Hypothalamus (tissue), 51 donors: Measurements from ENCODE around the gene GIPC3.

Experiments used
- DNase-seq, 51 donors: peaks; one replicate each; lab custom pipeline; 2025; lab: John Stamatoyannopoulos, UW

The GIPC3 gene

DNA sequence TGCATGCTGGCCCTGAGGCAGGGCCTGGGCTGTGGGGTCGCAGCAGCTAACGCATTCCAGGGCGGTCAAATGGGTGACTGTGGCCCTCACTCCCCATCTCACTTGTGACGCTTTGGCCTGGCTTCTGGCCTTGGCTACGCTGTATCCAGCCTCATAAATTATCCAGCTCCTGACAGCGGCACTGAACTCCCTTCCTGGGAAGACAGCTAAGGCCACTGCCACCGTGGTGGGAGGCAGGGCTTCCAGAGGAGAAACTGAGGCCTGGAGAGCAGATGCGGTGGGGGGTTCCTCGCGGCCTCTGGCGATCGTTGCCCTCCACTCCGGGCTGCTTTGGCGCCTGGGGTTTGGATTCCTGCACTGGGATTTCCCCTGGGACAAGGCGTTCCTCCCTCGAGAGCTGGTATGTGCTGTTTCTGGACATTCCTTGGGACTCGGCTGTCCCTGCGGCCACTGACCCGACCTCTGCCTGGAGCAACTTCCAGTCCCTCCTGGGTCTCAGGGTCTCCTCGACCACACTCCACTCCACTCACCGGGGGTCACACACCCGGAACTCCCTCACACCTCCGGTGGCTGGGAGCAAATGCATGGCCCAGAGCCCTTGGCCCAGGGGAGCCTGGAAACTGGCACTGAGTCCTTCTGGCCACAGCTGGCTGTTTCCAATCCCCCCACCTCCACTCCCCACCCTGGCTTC lies 18.0 kb downstream of the GIPC3 start:
- no peak for DNase-seq

DNA sequence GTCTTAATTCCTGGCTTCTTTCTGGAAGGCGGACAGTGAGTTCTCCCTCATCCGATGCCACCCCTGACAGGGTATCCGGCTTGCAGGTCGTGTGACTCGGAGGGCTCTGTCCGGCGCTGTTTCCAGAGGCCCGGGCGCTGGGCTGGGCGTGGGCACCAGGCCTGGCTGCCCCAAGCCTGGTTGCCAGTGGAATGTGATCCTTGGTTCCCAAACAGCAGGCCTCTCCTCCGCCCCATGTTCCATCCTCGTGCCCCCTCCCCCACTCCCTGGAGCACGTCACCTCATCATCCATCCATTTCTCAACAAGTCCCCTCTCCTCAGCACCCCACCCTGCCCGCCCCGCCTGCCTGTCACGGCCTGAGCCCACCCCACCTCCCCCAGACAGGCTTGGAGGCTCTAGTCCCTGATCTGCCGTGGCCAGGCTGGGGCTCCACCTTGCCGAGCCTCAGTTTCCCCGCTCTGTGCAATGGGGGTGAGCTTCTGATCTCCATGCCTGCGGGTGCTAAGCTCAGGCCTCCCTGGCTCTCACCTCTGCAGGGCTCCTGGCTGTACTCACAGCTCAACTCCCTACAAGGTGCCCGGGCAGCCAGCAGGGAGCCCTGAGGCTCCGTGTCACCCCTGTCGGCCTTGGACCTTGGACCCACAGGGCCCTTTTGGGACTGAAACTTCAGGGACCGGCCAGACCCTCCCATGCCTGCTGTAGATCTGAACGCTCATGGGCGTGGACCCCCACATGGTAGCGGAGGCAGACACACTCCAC lies 19.1 kb downstream of the GIPC3 start:
- DNase-seq = no peak

DNA sequence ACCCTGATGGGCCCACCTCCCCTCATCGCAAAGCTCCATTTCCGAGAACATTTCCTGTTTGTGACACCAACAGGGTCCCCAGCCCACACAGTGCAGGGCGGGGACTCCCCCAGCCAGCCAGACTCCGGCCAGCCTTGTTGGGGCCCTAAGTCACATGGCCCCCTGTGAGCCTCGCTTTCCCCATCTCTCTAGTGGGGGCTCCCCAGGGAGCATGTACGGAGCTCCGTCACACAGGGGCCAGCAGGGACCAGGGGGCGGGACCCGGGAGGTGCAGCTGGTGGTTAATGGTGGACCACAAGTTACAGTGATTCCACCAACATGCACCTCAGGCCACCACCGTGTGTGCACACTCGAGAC lies 19.7 kb downstream of the GIPC3 start:
- DNase-seq = no peak

DNA sequence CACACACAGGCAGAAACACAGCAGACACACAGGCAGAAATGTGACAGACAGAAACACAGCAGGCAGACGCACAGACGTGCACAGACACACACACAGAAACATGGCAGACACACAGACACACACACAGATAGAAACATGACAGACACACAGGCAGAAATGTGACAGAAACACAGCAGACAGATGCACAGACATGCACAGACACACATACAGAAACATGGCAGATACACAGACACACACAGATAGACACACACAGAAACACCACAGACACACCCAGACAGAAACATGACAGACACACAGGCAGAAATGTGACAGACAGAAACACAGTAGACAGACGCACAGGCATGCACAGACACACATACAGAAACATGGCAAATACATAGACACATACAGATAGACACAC lies 20.1 kb downstream of the GIPC3 start:
- no peak for DNase-seq

DNA sequence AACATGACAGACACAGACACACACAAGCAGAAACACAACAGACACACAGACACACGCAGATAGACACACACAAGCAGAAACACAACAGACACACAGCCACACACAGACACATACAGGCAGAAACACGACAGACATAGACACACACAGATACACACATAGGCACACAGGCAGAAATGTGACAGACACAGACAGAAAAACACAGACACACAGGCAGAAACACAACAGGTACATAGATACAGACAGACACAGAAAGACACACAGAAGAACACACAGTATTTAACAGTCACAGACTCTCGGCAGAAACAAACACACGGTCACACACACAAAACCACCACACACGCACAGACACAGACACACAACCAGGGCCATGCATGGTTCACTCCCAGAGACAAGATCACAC lies 20.5 kb downstream of the GIPC3 start:
- no peak for DNase-seq

DNA sequence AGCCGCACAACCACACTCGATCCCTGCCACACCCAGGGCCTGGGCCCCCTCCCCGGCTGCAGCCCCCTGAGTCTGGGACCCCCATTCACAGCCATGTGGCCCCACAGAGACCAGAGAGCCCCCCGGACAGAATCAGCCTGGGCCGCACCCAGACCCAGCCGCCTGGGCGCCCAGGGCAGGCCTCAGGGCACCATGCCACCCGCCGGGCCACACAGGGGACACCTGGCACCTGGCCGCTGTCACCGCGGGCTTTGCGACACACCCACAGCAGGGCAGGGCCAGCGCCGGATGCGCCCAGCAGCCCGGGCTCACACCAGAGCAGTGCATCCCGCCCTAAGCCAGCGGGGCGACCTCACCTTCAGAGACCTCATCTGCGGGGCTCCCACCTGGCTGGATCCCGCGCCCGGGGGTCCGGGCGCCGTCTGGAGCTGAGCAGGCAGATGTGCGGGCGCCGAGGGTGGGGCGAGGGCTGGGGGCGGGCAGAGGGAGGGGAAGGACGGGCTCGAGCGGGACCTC lies 21.0 kb downstream of the GIPC3 start:
- no peak for DNase-seq

DNA sequence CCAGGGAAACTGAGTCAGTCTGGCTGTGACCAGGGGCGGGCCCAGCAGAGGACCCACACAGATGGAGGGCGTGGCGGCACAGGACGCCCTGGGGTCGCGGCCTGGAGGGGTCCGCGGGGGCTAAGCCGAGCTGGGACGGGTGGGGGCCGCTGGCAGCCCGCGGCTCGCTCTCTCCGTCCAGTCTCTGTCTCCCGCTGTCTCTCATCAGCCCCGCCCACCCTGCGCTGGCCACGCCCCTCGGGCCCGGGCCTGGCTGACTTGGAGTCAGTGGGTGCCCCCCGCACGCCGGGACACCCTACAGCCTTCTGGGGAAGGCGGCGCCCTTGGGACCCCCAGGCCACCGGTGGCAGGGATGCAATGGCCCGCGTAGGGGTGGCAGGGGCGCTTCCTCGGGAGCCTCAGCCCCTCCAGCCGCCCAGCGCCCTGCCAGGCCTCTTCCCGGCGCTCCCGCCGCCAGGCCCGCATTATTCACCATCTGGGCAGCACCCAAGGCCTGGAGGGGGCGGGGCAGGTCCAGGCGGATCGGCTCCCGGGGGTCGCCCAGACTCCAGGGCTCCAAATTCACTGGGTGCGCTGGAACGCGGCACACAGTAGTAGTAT lies 21.5 kb downstream of the GIPC3 start, which contains the start of gene TBXA2R:
Gene TBXA2R (minus strand): TSS at position 186 of the 600 bp plus-strand sequence. CDS start 6,241 bp downstream, outside the sequence.
- DNase-seq = peak in 29 of 51 donors; percentile 5 to 67 (median 21)

DNA sequence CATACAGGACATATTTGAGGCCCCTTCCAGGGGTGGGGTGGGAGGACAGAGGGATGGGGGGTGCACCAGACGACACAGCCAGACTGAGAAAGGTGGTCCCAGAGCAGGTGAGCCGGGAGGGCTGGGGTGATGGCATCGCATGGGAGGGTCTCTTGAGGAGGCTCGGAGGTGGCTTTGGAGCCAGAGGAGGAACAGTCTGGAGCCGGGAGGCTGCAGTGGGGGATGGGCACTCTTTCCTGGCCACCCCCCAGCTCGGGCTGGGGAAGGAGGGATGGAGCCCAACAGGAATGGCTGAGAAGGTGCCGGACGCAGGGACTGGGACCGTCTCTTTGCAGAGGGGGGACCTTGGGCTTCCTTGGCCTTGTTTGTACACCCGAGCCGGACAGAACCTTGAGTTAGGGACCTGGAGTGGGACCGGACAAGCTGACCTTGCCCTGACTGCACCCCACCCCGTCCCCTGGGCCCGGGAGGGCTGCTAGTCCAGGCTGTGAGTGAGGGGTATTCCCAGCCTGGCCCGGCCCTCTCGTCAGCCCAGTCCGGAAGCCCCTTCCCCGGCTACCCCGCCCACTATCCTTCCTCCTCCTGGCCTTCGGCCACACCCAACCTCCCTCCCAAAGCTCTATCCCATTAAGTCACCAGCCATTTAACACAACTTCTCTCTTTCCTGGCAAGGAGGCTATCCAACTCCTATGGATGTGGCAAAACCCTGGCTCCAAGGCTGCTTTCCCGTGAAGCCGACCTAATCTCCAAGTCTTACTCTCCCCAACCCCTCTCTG lies 22.2 kb downstream of the GIPC3 start:
- peak in 1 of 51 donors; percentile 1 for DNase-seq

DNA sequence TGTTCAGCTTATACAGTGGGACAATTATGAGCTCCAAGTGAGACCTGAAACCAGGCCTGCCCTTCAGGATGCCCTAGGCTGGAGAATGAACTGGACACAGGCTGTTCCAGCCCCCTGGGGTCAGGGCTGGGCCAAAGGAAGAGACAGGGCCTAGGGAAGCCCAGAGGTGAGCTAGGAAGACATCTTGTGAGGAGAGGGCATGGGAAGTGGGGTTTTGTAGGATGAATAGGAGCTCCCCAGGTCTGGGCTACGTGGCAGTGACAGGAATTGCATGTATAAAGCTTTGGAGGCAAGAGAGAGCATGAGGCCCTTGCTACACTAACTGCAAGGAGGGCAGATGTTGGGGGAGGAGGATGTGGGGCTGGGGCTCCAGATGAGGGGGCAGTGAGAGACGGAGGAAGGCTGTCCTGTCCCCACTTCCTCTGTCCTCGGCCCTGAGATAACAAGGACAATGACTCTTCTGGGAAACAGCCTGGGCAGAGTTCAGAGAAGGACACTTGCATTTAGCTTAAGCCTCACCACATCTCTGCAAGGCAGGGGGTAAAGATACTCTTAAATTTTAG lies 22.9 kb downstream of the GIPC3 start:
- DNase-seq = no peak

DNA sequence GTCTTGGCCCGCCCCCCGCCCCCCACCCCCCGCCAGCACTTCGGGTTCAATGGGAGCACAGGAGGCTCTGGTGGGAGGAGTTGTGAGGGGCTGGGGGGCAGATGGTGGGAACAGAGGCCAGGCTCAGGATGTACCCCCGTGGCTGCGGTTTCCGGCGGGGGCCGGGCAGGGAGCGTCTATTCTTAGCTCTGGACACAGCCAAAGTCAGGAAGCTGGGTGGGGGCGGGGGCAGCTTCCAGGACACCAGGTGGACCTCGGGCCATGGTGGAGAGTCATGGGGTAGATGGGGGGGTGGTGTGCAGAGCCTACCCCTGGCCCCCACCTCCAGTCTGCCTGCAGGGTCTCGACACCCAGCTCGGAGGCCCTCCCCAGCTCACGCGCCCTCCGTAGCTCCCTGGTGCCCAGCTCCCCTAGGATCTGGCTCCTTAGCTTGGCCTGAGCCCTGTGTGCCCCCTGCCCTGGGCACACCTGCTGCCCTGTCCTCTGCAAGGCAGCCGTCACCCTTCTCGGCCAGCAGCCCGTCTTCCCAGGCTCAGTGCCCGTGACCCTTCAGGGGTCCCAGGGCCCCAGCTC lies 23.6 kb downstream of the GIPC3 start:
- no peak for DNase-seq

DNA sequence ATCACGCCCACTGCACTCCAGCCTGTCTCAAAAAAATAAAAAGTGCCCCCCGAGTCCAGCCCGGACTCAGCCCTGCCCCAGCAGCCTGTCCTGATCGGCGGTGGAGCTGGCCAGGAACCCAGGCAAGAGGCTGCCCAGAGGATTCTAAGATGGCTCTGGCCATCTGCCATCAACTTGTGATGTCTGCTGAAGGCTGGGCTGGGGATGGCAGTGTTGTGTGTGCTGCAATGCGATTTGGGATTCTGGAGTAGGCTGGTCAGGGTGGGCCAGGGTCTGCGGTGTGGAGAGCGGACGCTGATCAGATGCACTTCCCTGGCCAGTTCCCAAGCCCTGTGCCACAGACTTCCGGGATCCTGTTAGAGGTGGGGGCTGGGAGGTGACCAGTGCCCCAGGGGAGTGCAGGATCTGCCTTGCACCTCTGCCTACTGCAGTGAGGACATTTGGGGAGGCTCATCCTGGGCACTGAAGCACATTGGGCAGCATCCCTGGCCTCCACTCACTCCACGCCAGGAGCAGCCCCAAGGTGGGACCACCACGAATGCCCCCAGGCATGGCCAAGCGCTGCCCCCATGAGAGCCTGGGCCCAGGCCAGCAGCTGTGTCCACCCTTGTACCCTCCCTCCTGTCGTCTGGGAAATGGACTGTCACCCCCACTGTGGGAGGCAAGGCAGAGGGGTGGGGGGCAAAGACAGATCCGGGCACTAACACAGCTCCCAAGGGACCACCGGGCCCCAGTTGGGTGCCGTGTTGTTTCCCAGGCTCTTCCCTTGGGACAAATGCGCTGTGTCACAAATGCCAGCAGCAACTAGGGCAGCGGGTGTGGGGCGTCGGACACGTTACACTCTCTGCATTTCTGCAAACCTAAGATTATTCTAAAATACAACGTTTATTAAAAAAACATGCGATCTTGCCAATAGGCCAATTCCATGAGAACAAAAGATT lies 24.8 kb downstream of the GIPC3 start:
- DNase-seq = no peak

DNA sequence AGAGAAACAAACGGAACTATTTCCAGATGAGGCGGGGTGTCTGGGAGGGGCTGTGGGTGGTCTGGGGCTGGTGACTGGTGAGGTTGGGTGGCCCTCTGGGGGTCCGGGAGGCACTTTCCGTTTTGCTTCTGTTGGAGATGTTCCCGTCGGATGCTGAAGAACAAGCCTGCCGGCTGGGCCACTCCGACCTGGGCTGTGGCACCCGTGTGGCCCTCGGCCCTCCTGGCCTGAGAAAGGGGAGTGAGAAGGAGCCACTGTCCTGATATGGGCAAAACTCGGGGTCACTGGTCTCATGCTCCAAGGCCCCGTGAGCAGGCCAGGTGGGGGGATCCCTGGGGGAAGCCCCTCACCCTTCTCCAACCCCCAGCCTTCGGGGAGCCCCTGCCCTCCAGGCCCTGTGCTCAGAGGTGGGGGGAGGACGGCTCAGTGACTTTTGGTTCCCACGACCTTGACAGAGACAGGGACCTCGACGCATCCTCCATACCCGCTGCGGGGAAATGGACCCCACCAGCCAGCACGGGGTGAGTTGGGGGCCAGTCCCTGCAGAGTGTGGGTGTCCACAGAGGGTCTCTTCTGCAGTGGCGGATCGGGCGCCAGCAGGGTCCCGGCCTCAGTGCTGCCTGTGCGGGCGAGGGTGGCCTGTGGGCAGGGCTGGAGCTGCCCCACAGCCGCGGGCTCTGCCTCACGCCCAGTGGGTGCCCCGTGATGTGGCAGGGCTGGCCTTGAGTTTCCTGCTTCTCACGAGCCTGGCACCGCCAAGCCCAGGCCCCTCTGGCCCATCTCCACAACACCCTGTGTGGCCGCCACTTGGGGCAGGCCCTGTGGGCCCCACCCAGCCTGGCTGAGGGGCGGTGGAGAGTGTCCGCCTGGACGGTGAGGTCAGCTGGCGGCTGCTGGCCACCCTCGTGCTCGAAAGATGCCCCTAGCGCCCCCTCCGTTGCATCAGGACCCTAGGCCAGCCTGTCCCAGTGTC lies 25.8 kb downstream of the GIPC3 start:
- DNase-seq = no peak

DNA sequence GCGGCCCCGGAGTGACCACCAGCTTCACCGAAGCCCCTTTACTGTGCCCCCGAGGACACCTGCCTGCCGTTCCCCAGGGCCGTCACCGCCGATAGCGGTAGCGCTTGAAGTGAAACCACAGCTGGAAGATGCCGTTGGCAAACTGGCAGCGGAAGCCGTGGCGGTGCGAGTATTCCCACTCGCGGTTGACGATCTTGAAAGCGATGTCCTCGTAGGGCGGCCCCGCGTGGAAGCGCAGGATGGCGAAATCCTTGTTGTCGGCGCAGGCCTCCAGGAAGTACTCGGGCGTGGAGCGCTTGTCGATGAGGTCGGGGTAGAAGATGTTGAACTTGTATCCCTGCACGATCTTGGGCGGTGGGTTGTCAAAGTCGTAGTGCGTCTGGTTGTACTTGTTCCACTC lies 26.6 kb downstream of the GIPC3 start:
- no peak for DNase-seq

DNA sequence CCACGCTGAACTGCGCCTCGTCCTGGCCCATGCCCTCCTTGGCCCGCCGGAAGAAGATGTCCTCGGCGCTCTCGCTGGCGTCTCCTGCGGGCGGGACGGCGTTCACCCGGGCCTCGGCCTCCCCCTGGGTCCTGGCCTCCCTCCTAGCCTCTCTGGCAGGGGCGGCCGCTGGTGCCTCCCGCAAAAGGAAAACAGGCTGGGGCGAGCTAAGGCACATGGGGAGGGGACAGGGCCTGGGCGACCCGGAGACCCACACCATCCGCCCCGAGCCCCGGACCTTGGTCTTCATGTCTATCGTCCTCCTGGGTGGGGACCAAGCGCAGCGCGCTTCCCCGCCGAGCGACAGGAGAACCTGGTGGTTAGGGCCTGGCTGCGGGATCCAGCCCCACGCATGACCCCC lies 27.1 kb downstream of the GIPC3 start:
- no peak for DNase-seq

DNA sequence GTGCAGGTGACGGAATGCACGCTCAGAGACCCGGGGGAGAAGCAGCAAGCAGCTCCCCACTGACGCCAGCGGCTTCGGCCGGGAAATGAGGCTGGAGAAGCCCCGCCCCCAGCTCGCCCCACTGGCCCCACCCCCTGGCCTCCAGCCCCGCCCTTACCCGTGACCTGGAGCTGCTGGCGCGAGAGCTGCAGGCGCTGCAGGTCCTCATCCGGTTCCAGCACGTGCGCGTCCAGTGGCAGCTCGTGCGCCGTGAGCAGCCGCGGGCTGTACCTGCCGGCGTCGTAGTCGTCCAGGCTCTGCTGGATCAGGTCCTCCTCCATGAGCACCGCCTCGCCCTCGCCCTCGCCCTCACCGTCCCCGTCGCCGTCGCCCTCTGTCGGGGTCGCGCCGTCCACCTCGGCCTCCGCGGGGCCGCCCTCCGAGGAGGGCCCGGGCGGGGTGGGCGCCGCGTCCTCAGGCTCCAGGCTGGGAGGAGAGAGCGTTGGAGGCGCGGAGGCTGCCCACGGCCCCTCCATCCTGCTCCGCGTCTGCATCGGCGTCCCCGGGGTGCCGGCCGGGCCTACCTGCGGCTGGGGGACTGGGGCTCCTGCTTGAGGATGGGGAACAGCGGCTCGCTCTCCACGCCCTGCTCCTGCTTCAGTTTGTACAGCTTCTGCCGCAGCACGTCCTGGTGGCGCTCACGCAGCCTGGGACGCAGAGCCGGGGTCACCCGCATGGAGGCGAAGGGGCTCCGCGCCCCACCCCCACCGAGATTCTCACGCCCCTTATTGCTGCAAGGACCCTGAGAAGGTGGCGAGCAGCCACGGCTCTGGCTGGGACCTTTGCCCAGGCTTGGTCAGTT lies 27.8 kb downstream of the GIPC3 start:
- no peak for DNase-seq

DNA sequence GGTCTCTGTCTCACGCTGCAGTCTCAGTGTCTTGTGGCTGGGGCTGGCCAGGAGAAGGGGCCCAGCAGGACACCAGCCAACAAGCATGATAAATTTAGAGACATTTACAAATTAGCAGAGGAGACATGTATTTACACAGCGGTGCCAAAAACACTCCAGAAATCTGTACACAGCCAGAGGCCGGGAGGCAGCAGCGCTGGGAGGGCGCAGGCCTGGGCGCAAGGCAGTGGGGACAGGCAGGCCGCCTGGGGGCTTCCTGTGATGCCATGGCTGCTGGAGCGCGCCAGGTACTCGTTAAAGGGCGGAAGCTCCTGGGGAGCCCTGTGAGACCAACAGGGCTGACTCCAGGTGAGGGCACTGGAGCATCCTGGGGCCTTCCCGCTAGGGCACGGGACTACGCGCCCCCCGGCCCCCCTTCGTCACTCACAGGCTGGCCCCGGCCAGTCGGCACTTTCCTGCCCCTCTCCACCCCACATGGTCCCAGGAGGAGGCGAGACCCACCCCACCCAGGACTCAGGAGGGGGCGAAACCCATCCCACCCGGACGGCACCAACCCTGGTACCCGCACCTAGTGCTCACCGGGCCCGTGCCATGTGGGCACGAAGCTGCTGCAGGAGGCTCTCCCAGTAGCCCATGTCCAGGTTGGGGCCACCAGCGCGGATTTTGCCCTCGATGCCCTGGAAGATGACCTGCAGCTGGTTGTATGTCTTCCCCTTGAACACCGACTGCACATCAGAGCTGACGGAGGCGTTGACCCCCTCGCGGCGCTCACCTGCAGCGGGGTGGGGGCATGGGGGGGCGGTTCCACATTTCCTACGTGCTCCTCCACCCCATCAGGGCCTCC lies 28.8 kb downstream of the GIPC3 start:
- DNase-seq = no peak
